Glomerular visceral epithelial cell (primary cell): Measurements from ENCODE around the gene SCFD2.
"Not testable (repeated sequence)": the region's sequence is repeated elsewhere in the genome, so short reads cannot be mapped to it uniquely, and the experiment has no call there.

Experiments
- DNase-seq: peaks from one replicate; pipeline ENCODE4 v3.0.0-alpha.2; 2016; ENCODE audit errors: extremely low spot score

The SCFD2 gene

DNA sequence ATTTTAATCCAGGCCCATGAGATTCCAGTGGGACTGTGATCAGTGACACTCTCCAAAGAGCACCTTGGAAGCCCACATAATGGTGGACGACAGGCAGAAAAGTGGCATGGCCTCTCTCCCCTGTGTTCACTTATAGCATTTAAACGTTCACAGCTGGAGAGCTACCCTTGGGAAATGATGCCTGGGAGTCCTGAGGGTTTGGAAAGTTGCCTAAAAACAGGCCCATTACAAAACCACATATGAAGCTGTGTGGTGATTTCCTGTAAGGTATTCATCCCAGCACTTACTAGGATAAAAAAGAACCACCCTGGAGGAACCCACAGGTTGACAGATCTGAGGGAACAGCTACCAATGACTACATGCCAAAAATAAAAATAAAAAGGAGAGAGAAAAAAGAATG, 310.6 kb downstream of the SCFD2 start:
- peak; percentile 78 for DNase-seq

DNA sequence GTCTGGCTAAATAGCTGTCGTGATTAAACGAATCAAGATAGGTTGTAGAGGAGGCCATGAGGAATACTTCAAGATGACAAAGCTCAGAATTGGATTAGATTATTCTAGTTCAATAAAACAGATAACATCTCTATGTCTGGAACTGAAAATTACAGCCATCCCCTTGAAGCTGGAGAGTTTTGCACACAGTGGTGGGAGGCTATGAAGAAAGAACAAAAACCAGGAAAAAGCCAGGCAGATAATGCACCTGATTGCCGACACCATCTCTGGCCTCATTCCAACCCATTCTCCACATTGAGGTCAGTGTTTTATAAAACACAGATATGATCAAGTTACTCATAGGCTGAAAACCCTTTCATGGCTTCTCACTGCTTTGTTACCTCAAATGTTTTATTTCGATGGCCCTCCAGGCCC, 315.5 kb downstream of the SCFD2 start:
- no peak for DNase-seq

DNA sequence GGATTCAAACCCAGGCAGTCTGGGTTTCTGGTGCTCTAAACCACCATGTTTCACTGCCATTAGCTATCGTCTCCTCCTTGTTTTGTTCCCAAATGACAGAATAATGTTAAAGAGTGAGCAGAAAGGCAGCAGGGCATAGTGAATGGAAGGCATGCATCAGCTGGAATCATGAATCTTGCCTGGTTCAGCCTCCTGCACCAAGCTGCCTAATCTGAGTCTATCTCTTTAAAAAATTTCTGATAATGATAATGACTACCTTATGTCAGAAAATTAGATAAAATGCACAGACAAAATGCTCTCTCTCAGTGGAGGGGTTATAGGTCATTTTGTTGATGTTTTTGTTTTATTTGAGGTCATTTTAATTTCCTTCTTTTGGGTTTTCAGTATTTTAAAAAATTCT, 316.3 kb downstream of the SCFD2 start:
- DNase-seq: no peak

DNA sequence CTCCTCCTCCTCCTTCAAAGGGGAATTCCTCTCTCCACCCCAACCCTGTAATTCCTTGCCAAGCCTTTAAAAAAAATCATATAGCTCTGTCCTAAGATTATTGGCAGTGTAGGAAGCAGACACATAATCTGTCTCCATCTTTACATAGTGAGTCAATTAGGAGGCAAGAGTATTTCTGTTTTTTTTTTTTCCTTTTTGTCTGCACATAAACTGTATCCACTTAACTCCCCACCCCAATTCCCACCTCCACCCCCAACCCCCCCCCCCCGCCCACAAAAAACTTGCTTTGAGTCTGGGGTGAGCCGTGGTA, 321.3 kb downstream of the SCFD2 start:
- DNase-seq: no peak

DNA sequence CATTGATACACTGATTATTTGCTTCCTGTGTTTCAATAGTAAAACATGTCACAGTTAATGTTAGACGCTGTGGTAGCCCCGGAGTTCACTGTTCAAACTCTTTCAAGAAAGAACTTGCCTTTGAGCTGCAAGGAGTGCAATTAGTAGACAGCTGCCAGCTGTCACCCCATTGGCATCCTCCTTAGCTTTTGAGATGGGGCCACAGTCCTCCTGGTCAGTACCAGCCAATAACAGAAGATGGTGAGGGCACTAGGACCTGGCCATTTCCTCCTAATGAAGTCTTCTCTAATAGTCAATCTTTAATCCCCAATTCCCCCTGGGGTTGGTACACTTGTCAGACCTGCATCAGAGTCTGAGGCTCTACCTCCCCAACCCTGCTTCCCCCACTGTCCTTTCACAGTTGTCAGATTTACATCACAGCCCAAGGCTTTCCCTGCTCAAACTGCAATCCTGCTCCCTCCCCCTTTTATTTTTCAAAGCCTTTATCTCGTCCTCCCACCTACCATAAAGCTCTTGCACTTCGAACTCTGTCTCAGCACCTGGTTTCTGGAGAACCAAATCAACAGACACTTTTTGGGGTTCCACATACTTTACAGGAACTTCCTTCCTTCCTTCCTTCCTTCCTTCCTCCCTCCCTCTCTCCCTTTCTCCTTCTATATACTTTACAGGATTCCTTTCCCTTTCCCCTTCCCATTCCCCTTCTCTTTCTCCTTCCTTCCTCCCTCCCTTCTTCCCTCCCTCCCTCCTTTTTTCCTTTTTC, 321.8 kb downstream of the SCFD2 start:
- DNase-seq: no peak

GRCh38 chr4:53043055-53043454, 322.8 kb downstream of the SCFD2 start:
- no peak for DNase-seq

DNA sequence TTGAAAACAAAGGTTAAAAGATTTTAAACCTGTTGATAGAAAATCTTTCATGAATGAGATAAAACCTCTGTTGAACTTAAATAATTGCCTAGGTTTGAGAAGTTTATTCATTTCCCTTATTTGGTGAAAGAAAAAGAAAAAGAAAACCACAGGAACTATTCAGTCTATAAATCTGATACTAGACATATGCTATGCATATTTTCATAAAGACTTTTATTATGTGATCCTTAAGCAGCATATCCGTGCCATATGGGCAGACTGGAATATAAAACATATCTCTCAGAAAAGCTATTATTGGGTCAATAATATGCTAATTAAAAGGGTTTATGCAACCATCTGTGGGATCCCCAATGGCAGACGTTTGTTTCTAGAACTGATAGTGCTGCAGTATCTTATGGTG, 325.0 kb downstream of the SCFD2 start:
- no peak for DNase-seq

DNA sequence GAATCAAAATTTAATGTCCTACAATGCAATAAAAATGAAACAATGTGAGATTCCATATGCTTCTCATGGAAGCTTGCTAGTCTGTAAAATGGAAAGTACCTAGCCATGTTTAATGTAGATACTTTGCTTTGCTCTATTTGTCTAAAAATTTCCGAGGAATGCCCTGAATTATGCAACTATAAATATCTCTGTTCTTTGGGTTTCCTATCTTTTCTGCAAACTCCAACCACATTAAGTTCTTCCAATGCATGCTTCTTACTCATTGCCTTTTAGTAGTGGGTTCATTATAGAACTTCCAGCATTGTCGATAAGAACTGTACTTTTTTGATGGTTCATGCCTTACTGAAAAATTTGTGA, 325.4 kb downstream of the SCFD2 start:
- no peak for DNase-seq

- DNase-seq: no peak
Observed at GRCh38 chr4:53039741-53040458, 326.0 kb downstream of the SCFD2 start.

- DNase-seq: no peak
Observed at GRCh38 chr4:53037892-53038291, 328.0 kb downstream of the SCFD2 start.

DNA sequence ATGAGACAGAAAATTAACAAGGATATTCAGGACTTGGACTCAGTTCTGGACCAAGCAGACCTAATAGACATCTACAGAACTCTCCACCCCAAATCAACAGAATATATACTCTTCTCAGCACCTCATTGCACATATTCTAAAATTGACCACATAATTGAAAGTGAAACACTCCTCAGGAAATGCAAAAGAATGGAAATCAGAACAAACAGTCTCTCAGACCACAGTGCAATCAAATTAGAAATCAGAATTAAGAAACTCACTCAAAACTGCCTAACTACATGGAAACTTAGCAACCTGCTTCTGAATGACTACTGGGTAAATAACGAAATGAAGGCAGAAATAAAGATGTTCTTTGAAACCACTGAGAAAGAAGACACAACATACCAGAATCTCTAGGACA, 333.0 kb downstream of the SCFD2 start:
- not testable (repeated sequence) for DNase-seq

DNA sequence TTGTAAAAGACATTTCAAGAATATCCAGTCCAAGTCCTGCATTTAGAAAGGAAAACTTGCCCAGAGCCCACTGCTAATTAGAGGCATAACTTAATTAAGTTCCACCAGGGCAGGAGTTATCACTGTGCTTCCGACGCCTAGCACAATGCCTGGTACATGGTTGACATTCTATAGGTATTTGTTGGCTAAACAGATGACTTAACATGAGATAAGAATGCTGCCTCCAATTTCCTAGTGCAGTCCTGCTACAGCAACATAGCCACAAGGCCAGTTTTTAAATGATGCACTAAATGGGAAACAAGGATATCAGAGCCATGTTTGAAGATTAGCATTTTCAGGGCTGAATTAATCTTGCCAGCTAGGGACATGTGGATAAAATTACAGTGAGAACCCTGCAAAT, 339.6 kb downstream of the SCFD2 start:
- DNase-seq: no peak

GRCh38 chr4:53023677-53024299, 342.1 kb downstream of the SCFD2 start:
- no peak for DNase-seq

DNA sequence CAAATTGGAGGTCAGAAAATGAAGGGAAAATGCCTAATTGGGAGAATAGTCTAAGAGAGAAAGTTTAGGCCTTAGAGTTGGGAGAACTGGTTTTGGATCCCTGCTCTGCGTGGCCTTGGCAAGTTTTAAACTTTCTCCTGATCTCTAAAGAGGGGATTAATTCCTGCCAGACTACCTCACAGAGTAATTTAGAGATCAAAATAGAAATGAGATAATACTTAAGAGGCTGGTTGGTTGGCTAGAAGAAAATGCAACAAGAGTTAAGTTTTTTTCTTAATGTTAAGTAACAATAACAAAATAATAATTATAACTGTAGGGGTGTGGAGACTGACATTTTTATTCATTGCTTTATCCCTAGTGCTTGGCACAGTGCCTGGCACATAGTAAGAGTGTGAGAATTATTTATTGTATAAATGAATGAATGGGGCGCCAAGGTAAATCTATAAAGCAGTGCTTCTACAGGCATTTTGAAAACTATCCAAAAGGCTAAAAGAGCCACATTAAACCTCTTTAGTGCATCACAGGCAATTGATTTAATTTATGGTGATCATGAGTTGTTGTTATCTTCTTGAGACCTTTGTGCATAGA, 343.3 kb downstream of the SCFD2 start:
- no peak for DNase-seq

GRCh38 chr4:53021754-53022512, 343.9 kb downstream of the SCFD2 start:
- no peak for DNase-seq

GRCh38 chr4:53019485-53020382, 346.1 kb downstream of the SCFD2 start:
- no peak for DNase-seq

DNA sequence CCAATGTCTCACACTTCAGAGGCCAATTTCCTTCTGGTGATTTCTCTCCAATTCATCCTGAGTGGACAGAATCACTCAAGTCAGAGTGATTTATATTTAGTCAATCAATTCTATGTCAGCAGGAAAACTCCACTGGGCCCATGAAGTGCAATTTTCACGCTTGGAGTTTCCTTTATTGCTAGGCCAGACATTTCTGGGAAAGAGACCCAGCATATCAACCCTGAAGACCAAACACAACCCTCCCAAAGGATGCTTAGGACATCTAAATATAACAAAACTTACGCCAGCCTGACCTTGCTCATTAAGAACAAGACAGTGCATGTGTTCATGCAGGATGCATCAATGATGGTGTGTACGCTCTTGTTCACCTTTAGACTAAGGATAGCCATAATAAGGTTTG, 347.4 kb downstream of the SCFD2 start:
- no peak for DNase-seq

- no peak for DNase-seq
Observed at GRCh38 chr4:53016099-53016820, 349.6 kb downstream of the SCFD2 start.

DNA sequence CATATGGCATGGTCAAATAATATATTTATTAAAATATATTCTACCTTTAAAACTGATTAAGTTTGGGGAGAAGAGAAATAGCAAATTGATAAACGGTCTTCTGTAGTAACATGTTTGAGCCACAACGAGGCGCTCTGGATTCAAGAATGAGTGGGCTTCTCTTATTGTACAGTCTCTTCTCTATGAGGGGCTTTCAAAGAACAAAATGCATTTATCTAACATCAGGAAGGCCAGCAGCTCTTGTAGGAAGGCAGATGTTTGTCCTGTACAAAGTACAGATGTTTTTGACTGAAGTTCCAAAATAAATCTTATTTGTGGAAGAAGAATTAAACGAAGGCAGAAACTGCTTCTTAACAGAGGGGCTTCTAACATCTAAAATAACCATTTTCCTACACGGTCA, 350.2 kb downstream of the SCFD2 start:
- DNase-seq: peak; percentile 38

GRCh38 chr4:53014881-53015280, 351.0 kb downstream of the SCFD2 start:
- no peak for DNase-seq
